HG03575 (cell line): ENCODE data around the gene ZCCHC8.
"Not testable (repeated sequence)": the region's sequence is repeated elsewhere in the genome, so short reads cannot be mapped to it uniquely, and the experiment has no call there.

Source experiments
- ATAC-seq: cut with Tn5 transposase; IDR thresholded peaks from one replicate; pipeline ENCODE4 v1.9.1; 2021; ENCODE audit not compliant: unreplicated experiment, insufficient number of reproducible peaks, low FRiP score; ENCODE audit errors: extremely low read depth

The ZCCHC8 gene

GRCh38 chr12:122481861-122482260 is 18.9 kb downstream of the ZCCHC8 start:
- ATAC-seq = no peak

GRCh38 chr12:122480753-122481152 is 20.0 kb downstream of the ZCCHC8 start:
- no peak for ATAC-seq

- ATAC-seq = no peak
Measured at GRCh38 chr12:122474324-122474716, 26.4 kb downstream of the ZCCHC8 start.

GRCh38 chr12:122473543-122474323 is 27.0 kb downstream of the ZCCHC8 start:
- ATAC-seq = no peak

- ATAC-seq = no peak
Measured at GRCh38 chr12:122471324-122472226, 29.2 kb downstream of the ZCCHC8 start.

- ATAC-seq = not testable (repeated sequence)
Measured at GRCh38 chr12:122470576-122470975, 30.2 kb downstream of the ZCCHC8 start.

- not testable (repeated sequence) for ATAC-seq
Measured at GRCh38 chr12:122469856-122470255, 30.9 kb downstream of the ZCCHC8 start.

GRCh38 chr12:122467983-122468382 is 32.7 kb downstream of the ZCCHC8 start:
- ATAC-seq = no peak

- not testable (repeated sequence) for ATAC-seq
Measured at GRCh38 chr12:122464317-122465042, 36.3 kb downstream of the ZCCHC8 start.

- ATAC-seq = no peak
Measured at GRCh38 chr12:122460641-122461040, 40.1 kb downstream of the ZCCHC8 start.

GRCh38 chr12:122460061-122460460 is 40.7 kb downstream of the ZCCHC8 start:
- ATAC-seq = no peak

GRCh38 chr12:122459211-122459610 is 41.5 kb downstream of the ZCCHC8 start:
- ATAC-seq = no peak

- ATAC-seq = no peak
Measured at GRCh38 chr12:122458105-122459035, 42.4 kb downstream of the ZCCHC8 start.

GRCh38 chr12:122457627-122458026 is 43.1 kb downstream of the ZCCHC8 start:
- no peak for ATAC-seq

GRCh38 chr12:122454739-122455138 is 46.0 kb downstream of the ZCCHC8 start:
- no peak for ATAC-seq

GRCh38 chr12:122454250-122454721 is 46.4 kb downstream of the ZCCHC8 start:
- no peak for ATAC-seq

GRCh38 chr12:122452701-122453285 is 47.9 kb downstream of the ZCCHC8 start:
- no peak for ATAC-seq

- no peak for ATAC-seq
Measured at GRCh38 chr12:122449317-122449716, 51.4 kb downstream of the ZCCHC8 start.
